Retinal pigment epithelial cell (primary cell): Measurements from ENCODE around the gene MRPS18A.

Experiments used
- DNase-seq: peaks from one replicate; pipeline ENCODE4 v3.0.0-alpha.2; 2010; ENCODE audit warnings: low read depth
- H3K4me3 ChIP-seq: 2 replicates; pipeline ENCODE4 v1.5.1; 2011; ENCODE audit warnings: mild to moderate bottlenecking, low read length, control low read depth, moderate library complexity
- CTCF ChIP-seq: conservative IDR thresholded peaks from 2 replicates; pipeline ENCODE4 v1.5.1; 2011; ENCODE audit warnings: low read depth, low read length, control low read depth, inconsistent platforms

Gene MRPS18A

GRCh38 chr6:43624786-43625288 lies 62.8 kb downstream of the MRPS18A start:
- H3K4me3 ChIP-seq: no peak overlapping the region
- no peak for TF ChIP-seq CTCF
- DNase-seq: no peak

GRCh38 chr6:43623880-43624785 lies 63.5 kb downstream of the MRPS18A start:
- no peak overlapping the region for H3K4me3 ChIP-seq

GRCh38 chr6:43622541-43622940 lies 65.0 kb downstream of the MRPS18A start:
- TF ChIP-seq CTCF: no peak
- DNase-seq: no peak

More at GRCh38 chr6:43623880-43624785, 63.5 kb downstream of the MRPS18A start:
- TF ChIP-seq CTCF: no peak
- no peak for DNase-seq

GRCh38 chr6:43621836-43622180 lies 65.8 kb downstream of the MRPS18A start:
- no peak overlapping the region for H3K4me3 ChIP-seq
- DNase-seq: no peak
- no peak for TF ChIP-seq CTCF

More at GRCh38 chr6:43622541-43622940, 65.0 kb downstream of the MRPS18A start:
- H3K4me3 ChIP-seq: no peak overlapping the region
